Transverse colon (tissue), 4 donors: ENCODE results near the gene HJURP. TPM values are rescaled to one million over a fixed set of nuclear protein-coding genes. Genes with fewer than 3 reads are reported as not detected.
"Not testable (repeated sequence)": the region's sequence is repeated elsewhere in the genome, so short reads cannot be mapped to it uniquely, and the experiment has no call there.

ENCODE experiments used
- DNase-seq: peaks from one replicate; pipeline ENCODE4 v3.0.0-alpha.2; 2019
- H3K27ac ChIP-seq, 4 donors: fragments of 200-600 bp; sonication (generic); 2 replicates each; pipeline ENCODE4 v1.5.1; 2016 to 2018; ENCODE audit warnings: inconsistent platforms in 4 of 4
- H3K27me3 ChIP-seq: fragments of 200-600 bp; sonication (generic); 2 replicates; pipeline ENCODE4 v1.5.1; 2017; ENCODE audit warnings: inconsistent platforms
- H3K36me3 ChIP-seq, 4 donors: fragments of 200-600 bp; sonication (generic); 2 replicates each; pipeline ENCODE4 v1.5.1; 2017 to 2019; ENCODE audit warnings: inconsistent platforms in 4 of 4
- H3K4me1 ChIP-seq, 4 donors: fragments of 200-600 bp; sonication (generic); 2 replicates each; pipeline ENCODE4 v1.5.1; 2017 to 2020; ENCODE audit warnings: inconsistent platforms in 4 of 4
- H3K4me3 ChIP-seq, 4 donors: fragments of 200-600 bp; sonication (generic); 1 replicate in 1 of 4; 2 replicates in 3 of 4; pipeline versions ENCODE4 v1.5.1 to v1.6.1; 2017 to 2019; ENCODE audit warnings: inconsistent platforms in 4 of 4
- H3K9me3 ChIP-seq, 2 donors: fragments of 200-600 bp; sonication (generic); 2 replicates each; pipeline ENCODE4 v1.5.1; 2017 to 2019; ENCODE audit warnings: inconsistent platforms in 2 of 2
- EP300 ChIP-seq: sonication (generic); formaldehyde crosslinking; IDR thresholded peaks from one replicate; pipeline ENCODE4 v1.6.1; 2017; ENCODE audit warnings: antibody characterized with exemption, low read depth
- POLR2A ChIP-seq: fragments of 450-650 bp; IDR thresholded peaks from one replicate; pipeline ENCODE4 v1.6.1; 2016; ENCODE audit warnings: antibody characterized with exemption, mild to moderate bottlenecking, moderate library complexity
- POLR2AphosphoS5 ChIP-seq, 3 donors: sonication (generic); formaldehyde crosslinking; IDR thresholded peaks; one replicate each; pipeline ENCODE4 v1.6.1; 2016; ENCODE audit warnings: antibody characterized with exemption in 3 of 3
- WGBS, 2 donors: methylation state at CpG; one replicate each; pipeline ENCODE4 v1.1.5; 2018; ENCODE audit warnings: low coverage in 1 of 2; 5-methylcytosine and 5-hydroxymethylcytosine counted together
- in situ Hi-C, 4 donors: fragments of 200-750 bp; cut with MboI; loops; one replicate each; pipeline versions ENCODE4 v1.15.0 to v1.15.1; 2017; ENCODE audit warnings: low sequenced_read_pairs in 3 of 4, low pct_ligation_motif_present in 1 of 4, low pct_unique_long_range_greater_than_20kb in 1 of 4
- intact Hi-C: fragments of 100-400 bp; cut with DNase I; formaldehyde crosslinking; loops from one replicate; pipeline ENCODE4 v1.15.1; 2023; ENCODE audit warnings: low total_unique reads
- total RNA-seq, 4 donors: library from RNA; depleted of rRNA; stranded (reverse); fragments of >200 nt; gene quantifications; one replicate each; pipeline ENCODE4 v1.1.0, GENCODE V29; 2016
- TF ChIP-seq, protein P1 (sequence below), 5 experiments: fragments of 200-600 bp in 3 of 5; fragments of 450-650 bp in 2 of 5; sonication (generic) in 3 of 5; IDR thresholded peaks; 1 replicate in 2 of 5; 2 replicates in 3 of 5; pipeline ENCODE4 v1.5.1; 2016 to 2017; ENCODE audit warnings: antibody characterized with exemption in 5 of 5, inconsistent platforms in 3 of 5, mild to moderate bottlenecking in 2 of 5, moderate library complexity in 1 of 5

HJURP gene
- total RNA-seq, result 10 to 100 TPM in 1 of 4 donors, 1 to 10 TPM in 2, not detected in 1; 1.9 to 29.5 (median 2.1) TPM

DNA sequence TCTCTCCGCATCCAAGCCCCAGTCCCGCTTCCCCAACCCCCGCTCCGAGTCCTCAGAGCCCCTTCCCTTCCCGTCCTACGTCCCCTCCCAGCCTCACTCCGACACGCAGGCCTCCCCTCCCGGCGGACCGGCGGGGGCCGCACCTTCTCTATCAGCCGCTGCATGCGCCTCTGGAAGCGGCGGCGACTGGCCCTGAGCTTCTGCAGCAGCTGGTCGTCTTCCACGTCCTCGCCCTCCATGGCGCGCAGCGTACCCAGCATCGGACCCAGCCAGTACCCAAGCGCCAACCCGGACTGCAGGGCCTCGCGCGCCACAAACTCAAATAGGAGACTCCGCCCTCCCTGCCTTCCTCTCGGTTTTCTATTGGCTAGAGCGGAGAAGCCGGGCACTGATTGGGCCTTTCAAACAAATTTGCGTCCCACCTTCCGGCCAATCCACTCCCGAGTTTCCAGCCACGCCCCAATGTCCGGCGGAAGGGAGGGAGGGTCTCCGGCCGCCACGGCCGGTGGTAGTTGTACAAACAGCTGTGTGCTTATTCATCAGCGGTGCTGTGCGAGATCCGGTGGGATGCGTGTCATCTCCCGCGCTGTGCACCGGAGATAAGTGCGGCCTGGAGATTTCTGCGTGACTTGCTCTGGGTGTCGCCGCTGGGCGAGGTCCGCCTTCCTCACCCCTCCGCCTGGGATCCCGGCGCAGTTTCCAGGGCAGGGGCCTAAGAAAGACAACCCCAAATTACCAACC, at the start of gene HJURP:
TSS of gene HJURP (minus strand) at position 295 of the 741 bp plus-strand sequence. CDS start at position 260, 35 bp downstream.
- no peak for TF ChIP-seq EP300
- TF ChIP-seq POLR2AphosphoS5 (IDR thresholded peaks at IDR 0.05), result peak; percentile 34 to 56 (median 55)
- TF ChIP-seq, protein P1, sequence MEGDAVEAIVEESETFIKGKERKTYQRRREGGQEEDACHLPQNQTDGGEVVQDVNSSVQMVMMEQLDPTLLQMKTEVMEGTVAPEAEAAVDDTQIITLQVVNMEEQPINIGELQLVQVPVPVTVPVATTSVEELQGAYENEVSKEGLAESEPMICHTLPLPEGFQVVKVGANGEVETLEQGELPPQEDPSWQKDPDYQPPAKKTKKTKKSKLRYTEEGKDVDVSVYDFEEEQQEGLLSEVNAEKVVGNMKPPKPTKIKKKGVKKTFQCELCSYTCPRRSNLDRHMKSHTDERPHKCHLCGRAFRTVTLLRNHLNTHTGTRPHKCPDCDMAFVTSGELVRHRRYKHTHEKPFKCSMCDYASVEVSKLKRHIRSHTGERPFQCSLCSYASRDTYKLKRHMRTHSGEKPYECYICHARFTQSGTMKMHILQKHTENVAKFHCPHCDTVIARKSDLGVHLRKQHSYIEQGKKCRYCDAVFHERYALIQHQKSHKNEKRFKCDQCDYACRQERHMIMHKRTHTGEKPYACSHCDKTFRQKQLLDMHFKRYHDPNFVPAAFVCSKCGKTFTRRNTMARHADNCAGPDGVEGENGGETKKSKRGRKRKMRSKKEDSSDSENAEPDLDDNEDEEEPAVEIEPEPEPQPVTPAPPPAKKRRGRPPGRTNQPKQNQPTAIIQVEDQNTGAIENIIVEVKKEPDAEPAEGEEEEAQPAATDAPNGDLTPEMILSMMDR (IDR thresholded peaks at IDR 0.05), result no peak
- peak; percentile 56 for TF ChIP-seq POLR2A
- in situ Hi-C loops, result no loop called here
- Histone ChIP-seq H3K27me3 (no peaks in the 10 kb centered on the region), H3K4me3 (peak within 1 kb of the TSS; percentile 45 to 94 (median 70)), H3K4me1 (peaks cover 0 to 24% (median 12%) of the 10 kb centered on the region in 4 donors), H3K27ac (peak within 1 kb of the TSS; percentile 61 to 73 (median 66)), H3K36me3 (no peaks in the 10 kb centered on the region), H3K9me3 (no peaks in the 10 kb centered on the region)
- WGBS, 2 donors, result 0% methylated on average over 60 of the region's 60 CpGs; no CpG with 5 or more reads in 1 of the 2 donors
- DNase-seq, result peak; percentile 94
- intact Hi-C loops, result no loop called here

- H3K4me1 ChIP-seq, result no peaks in the 10 kb centered on the region
- TF ChIP-seq EP300 (no peak), POLR2AphosphoS5 (IDR thresholded peaks at IDR 0.05) (no peak), POLR2A (no peak)
- TF ChIP-seq, protein P1 (IDR thresholded peaks at IDR 0.05), result no peak
- peaks cover 3% of the 10 kb centered on the region for H3K27me3 ChIP-seq
- no peak overlapping the region for H3K4me3 ChIP-seq
- H3K27ac ChIP-seq, result no peak overlapping the region
- no peaks in the 10 kb centered on the region for H3K36me3 ChIP-seq
- in situ Hi-C loops (no loop called here), intact Hi-C loops (no loop called here)
- no peaks in the 10 kb centered on the region for H3K9me3 ChIP-seq
- WGBS, 2 donors, result 70 to 90% methylated on average over 2 to 4 of the region's 4 CpGs
- no peak for DNase-seq
These were observed 47.5 kb upstream of the HJURP start for GRCh38 chr2:233901884-233902283.

DNA sequence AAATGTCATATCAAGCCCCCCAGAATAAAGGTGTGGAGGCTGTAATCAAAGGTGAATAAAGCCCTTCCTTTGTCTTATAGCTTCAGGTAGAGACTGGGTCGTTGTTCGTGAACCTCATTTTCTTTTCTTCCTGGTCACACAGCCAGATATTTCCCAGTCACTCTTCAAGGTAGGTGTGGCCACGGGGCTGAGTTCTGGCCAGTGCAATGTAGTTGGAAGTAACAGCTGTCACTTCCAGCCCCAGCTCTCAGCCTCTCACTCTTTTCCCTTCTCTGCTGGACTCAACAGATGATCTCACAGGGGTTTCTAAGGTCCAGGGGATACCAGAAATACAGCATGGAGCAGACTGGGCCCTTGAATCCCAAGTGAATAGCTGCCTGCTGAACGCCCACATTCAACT, 47.0 kb upstream of the HJURP start:
- in situ Hi-C loops, result no loop called here
- DNase-seq, result no peak
- peaks cover 3% of the 10 kb centered on the region for H3K27me3 ChIP-seq
- intact Hi-C loops, result no loop called here
- H3K4me3 ChIP-seq, result no peak overlapping the region
- no peaks in the 10 kb centered on the region for H3K4me1 ChIP-seq
- no peaks in the 10 kb centered on the region for H3K36me3 ChIP-seq
- H3K9me3 ChIP-seq, result no peaks in the 10 kb centered on the region
- no peak overlapping the region for H3K27ac ChIP-seq
- 34 to 71% methylated on average over 2 to 4 of the region's 4 CpGs for WGBS, 2 donors
- TF ChIP-seq, protein P1 (IDR thresholded peaks at IDR 0.05), result no peak
- TF ChIP-seq EP300, result no peak
- no peak for TF ChIP-seq POLR2A
- no peak for TF ChIP-seq POLR2AphosphoS5 (IDR thresholded peaks at IDR 0.05)

DNA sequence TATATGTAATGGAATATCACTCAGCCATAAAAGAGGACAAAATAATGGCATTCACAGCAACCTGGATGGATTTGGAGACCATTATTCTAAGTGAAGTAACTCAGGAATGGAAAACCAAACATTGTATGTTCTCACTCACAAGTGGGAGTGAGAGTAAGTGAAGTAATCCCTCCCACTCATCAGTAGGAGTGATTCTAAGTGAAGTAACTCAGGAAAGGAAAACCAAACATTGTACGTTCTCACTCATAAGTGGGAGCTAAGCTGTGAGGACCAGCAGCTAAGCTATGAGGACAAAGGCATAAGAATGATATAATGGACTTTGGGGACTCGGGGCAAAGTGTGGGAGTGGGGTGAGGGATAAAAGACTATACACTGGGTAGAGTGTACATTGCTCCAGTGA, 41.9 kb upstream of the HJURP start:
- 75 to 80% methylated on average over 1 to 2 of the region's 2 CpGs for WGBS, 2 donors
- not testable (repeated sequence) for H3K4me3 ChIP-seq

More for the DNA sequence above, 41.9 kb upstream of the HJURP start:
- H3K27me3 ChIP-seq, in situ Hi-C loops, intact Hi-C loops, H3K4me1 ChIP-seq, H3K27ac ChIP-seq, H3K9me3 ChIP-seq, DNase-seq, H3K36me3 ChIP-seq: not testable (repeated sequence)
